GM21526 (cell line): ENCODE measurements around the gene UBN2.
A peak's percentile ranks its signal among the peaks of the same experiment; 100 is the strongest.
"Not testable (repeated sequence)": the region's sequence is repeated elsewhere in the genome, so short reads cannot be mapped to it uniquely, and the experiment has no call there.

Experiments
- ATAC-seq: cut with Tn5 transposase; IDR thresholded peaks from one replicate; pipeline ENCODE4 v1.9.1; 2021; ENCODE audit warnings: moderate library complexity; ENCODE audit not compliant: unreplicated experiment, low FRiP score

UBN2 gene

DNA sequence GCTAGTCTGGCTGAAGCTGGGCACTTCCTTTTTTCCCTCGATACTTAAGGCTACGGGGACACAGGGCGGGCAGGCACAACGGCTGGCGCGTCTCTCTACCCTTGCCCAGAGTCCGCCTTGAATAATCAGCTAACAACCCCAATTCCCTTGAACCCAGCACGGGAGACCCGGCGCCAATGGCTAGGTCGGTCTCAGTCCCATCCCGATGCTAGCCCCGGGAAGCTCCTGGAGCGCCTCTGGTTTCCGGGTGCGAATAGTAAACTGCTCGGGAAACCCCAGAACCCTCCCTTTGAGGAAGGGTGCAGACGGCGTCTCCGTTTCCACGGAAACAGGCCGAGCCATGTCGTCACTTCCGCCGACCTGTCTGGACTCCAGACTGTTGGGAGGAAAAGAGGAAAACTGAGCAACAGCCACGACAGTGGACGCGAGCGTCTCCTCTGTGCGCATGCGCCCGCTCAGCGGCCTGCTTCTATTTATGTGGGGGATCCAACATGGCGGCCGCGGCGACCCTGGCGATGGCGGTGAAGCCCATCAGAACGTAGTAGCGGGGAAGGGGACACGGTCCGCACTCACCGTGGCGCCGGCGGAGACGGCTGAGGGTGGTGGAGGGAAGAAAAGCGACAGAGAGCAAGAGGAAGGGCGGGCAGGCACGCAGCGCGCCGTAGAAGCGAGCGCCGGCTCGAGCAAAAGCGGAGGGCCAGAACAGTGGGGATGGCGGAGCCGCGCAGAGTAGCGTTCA, at the start of gene UBN2:
TSS of gene UBN2 (plus strand) at position 464 of the 739 bp plus-strand sequence. CDS start at position 712, 248 bp downstream.
- peak; percentile 96 for ATAC-seq

DNA sequence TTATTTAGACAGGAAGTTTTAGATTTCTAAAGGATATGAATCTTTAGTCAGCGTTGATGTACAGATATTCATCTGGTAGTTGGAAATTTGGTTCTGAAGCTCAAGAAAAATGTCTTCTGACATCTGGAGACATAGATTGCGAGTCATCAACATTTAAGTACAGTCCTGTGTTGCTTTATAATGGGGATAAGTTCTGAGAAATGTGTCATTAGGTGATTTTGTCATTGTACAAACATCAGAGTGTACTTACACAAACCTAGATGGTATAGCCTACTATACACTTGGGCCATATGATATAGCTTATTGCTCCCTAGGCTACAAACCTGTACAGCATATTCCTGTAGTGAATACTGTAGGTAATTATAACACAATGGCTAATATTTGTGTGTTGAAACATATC, 49.6 kb upstream of the UBN2 start:
- no peak for ATAC-seq

DNA sequence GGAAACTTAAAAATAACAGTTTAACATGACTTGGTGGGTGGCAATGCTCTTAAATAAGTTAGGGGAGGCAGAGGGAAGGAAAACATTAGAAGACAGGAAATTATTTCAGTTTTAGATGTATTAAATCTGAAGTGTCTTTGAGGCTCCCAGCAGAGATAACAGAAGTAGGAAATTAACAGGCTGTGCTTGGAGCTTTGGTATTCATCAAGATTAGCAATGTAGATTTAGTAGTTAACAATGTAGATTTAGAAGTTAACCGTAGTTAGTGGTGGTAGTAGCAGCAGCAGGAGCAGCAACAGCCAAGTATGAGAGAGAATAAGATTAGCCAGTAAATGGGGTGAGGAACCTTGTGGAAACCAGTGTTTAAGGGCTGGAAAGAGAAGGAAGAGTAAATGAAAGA, 48.7 kb upstream of the UBN2 start:
- ATAC-seq: no peak

DNA sequence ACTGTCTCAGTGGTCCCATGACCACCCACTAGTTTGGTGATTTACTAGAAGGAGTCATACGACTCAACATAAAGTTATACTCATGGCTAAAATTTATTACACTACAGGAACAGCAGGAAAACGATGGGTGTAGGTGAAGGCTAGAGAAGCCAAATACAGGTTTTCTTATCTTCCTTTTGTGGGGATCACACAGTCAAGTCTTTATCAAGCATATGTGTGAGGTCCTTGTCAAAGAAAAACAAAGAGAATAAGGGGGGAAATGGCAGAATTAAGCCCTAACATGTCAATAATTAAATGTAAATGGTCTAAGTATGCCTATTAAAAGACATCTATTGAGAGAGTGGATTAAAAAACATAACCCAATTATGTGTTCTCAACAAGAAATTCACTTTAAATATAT, 47.8 kb upstream of the UBN2 start:
- no peak for ATAC-seq

DNA sequence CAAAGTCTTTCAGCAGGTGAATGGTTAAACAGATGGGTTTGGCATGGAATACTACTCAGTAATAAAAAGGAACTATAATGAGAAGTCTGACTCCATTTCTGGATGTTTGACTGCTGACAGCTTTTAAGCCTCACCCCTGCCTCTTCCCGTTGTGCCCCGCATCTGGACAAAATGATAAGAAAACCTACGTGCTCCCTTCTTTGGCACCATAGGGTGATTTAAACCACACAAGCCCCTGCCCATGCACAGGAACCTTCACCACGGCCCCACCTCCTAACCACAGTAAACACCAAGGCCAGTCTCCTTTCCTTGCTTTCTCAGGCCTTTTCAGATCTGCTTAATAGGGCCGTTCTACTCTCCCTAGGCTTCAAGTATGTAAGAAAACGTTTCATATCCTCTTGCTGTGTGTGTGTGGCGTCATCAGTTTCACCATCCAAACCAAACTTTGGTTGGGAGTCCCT, 47.1 kb upstream of the UBN2 start:
- ATAC-seq: no peak

DNA sequence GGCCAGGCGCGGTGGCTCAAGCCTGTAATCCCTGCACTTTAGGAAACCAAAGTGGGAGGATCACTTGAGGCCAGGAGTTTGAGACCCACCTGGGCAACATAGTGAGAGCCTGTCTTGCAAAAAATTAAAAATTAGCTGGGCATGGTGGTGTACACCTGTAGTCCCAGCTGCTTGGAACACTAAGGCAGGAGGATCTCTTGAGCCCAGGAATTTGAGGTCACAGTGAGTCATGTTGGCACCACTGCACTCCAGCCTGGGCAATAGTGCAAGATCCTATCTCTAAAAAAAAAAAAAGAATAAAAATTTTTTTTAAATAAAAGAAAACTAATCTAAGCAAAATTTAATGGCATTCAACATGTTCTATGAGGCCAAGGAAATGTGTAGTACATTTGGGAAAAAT, 44.9 kb upstream of the UBN2 start:
- no peak for ATAC-seq

DNA sequence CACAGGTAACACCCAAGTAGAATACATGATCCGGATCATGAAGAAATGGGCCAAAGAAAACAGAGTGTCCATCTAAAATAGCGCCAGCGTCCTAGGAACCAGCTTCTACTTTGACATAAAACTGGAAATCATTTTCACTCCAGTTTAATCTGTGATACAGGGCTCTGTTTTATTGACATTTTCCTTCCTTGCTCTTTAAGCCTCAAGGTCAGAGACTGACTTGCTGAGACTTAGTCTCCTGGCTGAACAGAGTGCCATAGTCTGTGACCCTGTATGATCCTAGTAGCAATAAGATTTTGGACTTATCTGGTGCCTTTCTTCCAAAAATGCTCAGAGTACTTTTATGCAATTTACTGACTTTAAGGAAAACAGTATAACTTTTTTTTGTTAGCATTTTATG, 41.7 kb upstream of the UBN2 start:
- no peak for ATAC-seq

DNA sequence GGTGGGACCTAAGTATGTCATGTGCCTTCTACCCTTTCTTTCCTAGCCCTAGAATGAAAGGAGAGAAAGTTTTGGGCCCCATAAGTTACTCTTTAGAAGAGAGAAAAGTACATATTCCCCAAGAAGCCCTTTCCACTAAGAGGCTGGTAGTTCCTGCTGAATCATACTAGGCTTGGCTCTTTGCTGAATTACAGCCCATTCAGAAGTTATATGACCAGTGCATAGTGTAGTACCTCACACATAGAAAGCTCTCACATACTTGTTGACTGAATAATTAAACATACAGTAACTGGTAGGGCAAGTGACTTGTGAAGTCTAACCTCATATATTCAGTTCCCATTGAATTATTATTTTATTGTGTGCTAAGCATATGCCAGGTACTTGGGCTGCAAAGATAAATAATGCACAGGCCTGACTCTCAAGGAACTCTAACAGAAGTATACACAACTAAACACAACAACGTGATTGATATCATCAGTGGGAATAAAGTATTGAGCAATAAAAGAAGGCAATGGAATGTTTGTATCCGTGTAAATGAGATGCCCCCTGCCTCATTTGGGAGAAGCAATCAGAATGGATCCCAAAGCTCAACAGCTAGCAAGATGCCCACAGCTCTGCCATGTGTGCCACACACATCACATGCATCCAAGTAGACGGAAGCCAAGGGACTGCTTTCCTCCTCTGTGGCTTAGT, 38.9 kb upstream of the UBN2 start:
- ATAC-seq: no peak

DNA sequence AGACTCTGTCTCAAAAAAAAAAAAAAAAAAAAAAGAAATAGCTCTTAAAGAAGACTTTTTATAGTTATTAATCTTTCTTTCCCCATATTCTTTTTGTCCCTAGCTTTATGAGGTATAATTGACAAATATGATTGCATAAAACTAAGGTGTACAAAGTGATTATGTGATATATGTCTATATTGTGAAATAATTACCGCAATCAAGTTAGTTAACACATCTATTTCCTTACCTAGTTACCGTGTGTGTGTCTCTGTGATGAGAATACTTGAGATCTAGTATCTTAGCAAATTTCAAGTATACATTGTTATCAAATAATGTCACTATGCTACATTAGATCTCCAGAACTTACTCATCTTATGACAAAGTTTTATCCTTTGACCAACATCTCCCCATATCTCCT, 30.7 kb upstream of the UBN2 start:
- no peak for ATAC-seq

DNA sequence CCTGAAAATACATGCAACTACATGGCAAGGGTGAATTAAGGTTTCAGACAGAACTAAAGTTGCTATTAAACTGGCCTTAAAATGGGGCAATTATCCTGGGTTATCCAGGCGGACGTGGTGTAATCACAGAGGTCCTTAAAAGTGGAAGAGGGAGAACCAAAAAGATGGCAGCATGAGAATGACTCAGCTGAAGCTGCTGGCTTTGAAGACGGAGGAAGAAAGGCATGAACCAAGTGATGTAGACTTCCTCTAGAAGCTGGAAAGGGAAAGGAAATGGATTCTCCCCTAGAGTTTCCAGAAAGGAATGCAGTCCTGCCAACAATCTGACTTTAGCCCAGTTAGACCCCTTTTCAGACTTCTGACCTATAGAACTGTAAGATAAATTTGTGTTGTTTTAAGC, 27.0 kb upstream of the UBN2 start:
- no peak for ATAC-seq

DNA sequence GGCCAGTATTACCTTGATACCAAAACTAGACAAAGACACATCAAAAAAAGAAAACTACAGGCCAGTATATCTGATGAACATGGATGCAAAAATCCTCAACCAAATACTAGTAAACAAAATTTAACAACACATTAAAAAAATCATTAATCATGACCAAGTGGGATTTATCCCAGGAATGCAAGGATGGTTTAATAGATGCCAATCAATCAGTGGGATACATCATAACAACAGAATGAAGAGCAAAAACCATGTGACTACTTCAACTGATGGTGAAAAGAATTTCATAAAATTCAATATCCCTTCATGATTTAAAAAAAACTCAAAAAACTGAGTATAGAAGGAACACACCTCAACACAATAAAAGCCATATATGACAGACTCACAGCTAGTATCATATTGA, 25.2 kb upstream of the UBN2 start:
- ATAC-seq: no peak

DNA sequence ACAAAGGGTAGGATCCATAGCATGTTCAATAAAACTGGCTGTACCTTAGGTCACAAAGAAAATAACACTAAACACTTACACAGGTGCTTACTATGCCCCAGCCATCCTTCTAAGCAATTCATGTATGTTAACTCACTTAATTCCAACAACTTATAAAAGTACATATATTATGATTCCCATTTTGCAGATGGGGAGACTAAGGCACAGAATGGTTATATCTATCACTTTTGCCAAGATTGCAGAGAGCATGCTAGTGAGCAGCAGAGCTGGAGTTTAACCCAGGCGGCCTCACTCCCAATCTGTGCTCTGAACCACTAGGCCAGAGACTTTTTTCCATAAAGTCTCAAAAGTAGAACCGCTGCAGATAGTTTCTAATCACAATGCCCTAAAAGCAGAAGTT, 18.9 kb upstream of the UBN2 start:
- ATAC-seq: no peak

DNA sequence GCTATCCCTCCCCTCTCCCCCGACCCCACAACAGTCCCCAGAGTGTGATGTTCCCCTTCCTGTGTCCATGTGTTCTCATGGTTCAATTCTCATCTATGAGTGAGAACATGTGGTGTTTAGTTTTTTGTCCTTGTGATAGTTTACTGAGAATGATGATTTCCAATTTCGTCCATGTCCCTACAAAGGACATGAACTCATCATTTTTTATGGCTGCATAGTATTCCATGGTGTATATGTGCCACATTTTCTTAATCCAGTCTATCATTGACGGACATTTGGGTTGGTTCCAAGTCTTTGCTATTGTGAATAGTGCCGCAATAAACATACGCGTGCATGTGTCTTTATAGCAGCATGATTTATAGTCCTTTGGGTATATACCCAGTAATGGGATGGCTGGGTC, 17.5 kb upstream of the UBN2 start:
- ATAC-seq: not testable (repeated sequence)

DNA sequence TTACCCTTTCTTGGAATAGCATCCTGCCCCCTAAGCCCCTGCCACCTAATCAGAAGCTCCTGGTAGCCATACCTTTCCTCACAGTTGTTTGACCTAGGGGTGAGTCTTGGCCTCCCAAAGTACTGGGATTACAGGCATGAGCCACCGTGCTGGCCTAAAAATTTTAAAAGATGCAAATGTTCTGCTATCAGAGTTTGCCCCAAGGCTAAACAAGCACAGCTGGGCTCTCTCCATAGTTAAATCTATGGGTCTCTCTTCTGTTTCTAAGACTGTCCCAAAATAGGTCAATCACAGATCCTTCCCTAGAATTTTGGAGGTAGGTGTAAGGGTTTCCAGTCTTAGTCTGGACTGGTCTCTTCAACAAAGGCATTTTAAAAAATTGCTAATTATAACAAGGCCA, 12.9 kb upstream of the UBN2 start:
- ATAC-seq: no peak

DNA sequence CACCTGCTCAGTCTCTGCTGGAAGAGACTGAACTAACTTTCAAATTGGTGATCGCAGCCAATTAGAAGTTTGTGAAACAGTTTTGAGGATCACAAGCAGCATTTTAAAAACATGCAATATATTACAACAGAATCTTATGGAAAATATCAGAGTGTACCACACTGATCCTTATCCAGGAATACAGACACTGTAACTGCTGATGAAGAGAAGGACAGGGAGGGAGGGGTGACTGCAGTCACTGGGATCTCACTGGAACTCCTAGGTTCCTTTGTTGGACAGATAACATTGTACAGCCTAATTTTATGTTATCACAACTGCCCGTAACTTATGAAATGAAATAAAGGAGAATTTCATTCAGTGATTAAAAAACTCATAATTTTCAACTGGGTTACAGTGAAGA, 6.8 kb upstream of the UBN2 start:
- no peak for ATAC-seq

DNA sequence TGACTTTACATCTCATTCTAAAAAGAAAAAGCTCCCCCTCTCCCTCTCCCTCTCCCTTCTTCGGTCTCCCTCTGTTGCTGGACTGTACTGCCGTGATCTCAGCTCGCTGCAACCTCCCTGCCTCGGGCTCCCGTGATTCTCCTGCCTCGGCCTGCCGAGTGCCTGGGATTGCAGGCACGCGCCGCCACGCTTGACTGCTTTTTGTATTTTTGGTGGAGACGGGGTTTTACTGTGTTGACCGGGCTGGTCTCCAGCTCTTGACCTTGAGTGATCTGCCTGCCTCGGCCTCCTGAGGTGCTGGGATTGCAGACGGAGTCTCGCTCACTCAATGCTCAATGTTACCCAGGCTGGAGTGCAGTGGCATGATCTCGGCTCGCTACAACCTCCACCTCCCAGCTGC, 6.2 kb upstream of the UBN2 start:
- not testable (repeated sequence) for ATAC-seq

DNA sequence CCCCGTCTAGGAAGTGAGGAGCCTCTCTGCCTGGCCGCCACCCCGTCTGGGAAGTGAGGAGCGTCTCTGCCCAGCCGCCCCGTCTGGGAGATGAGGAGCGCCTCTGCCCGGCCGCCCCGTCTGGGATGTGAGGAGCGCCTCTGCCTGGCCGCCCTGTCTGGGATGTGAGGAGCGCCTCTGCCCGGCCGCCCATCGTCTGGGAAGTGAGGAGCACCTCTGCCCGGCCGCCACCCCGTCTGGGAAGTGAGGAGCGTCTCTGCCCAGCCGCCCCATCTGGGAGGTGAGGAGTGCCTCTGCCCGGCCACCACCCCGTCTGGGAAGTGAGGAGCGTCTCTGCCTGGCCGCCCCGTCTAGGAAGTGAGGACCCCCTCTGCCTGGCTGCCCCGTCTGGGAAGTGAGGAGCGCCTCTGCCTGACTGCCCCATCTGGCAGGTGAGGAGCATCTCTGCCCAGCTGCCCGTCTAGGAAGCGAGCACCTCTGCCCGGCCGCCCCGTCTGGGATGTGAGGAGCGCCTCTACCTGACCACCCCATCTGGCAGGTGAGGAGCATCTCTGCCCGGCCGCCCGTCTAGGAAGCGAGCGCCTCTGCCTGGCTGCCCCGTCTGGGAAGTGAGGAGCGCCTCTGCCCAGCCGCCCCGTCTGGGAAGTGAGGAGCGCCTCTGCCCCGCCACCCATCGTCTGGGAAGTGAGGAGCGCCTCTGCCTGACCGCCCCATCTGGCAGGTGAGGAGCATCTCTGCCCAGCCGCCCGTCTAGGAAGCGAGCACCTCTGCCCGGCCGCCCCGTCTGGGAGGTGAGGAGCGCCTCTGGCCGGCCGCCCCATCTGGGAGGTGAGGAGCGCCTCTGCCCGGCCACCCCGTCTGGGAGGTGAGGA, 5.5 kb upstream of the UBN2 start:
- ATAC-seq: not testable (repeated sequence)

DNA sequence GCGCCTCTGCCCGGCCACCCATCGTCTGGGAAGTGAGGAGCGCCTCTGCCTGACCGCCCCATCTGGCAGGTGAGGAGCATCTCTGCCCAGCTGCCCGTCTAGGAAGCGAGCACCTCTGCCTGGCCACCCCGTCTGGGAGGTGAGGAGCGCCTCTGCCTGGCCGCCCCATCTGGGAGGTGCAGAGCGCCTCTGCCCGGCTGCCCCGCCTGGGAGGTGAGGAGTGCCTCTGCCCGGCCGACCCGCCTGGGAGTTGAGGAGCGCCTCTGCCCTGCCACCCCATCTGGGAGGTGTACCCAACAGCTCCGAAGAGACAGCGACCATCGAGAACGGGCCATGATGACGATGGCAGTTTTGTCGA, 4.9 kb upstream of the UBN2 start:
- not testable (repeated sequence) for ATAC-seq

DNA sequence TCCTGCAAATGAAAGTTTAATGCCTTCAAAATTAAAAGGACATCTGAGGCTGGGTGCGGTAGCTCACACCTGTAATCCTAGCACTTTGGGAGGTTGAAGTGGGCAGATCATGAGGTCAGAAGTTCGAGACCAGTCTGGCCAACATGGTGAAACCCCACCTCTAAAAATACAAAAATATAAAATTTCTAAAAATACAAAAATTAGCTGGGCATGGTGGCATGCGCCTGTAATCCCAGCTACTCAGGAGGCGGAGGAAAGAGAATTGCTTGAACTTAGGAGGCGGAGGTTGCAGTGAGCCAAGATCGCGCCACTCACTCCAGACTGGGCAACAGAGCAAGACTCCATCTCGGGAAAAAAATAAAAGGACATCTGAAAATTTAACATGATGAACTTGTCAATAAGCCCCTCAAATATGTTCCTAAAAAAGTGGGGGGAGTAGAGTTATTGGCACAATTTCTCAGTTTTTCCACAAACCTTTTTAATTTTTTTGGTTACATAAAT, 4.0 kb upstream of the UBN2 start:
- not testable (repeated sequence) for ATAC-seq

DNA sequence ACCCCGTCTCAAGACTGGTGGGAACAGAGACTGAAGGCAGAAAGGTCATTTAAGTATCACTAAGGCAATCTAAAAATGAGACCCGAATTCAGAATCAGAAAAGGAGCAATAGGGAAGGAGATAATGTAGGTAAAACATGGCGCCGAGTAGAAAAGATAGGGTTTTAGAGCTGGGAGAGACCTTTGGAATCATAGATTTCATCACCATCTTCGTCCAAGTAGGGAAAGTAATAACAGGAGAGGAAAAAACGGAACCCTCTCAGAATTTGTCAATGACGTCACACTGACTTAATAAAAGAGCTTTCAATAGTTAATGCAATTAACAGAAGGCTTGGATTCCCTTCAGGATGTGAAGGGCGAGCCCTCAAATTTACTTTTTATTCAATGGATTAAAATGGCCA, 1.0 kb upstream of the UBN2 start:
- no peak for ATAC-seq

DNA sequence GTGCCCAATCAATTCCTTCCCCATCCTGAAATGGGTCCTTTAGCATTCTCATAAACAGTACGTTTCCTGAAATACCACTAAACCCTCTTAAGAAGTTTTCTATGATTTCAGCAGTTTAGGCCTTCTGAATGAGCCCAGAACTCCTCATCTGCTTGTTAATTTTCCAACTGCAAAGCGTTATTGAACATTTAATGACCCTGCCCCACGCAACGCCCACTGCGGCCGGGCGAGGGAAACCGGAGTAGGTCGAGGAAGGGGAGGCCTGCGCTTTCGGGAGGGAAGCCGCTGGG, 608 bp upstream of the UBN2 start:
- no peak for ATAC-seq
